ENCODE data around the gene CMKLR1.

DNA sequence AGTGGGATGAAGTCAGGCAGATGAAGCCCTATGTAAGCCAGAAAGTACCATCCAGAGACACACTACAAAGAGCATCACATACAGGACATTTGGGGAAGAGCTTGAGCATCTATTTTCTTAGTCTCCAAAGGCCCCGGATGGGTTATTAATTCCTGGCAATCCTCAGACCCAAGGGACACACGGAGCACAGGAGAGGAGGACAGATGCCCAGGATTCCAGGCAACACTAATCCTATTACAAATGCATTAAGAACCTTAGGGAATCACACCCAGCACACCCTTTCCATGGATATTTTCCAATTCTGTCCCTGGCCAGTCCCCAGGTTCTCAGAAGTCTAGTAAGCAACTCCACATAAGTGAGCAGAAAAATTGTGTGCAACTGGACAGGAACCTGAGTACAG is 65.9 kb downstream of the CMKLR1 start:
- TF ChIP-seq, protein P1, sequence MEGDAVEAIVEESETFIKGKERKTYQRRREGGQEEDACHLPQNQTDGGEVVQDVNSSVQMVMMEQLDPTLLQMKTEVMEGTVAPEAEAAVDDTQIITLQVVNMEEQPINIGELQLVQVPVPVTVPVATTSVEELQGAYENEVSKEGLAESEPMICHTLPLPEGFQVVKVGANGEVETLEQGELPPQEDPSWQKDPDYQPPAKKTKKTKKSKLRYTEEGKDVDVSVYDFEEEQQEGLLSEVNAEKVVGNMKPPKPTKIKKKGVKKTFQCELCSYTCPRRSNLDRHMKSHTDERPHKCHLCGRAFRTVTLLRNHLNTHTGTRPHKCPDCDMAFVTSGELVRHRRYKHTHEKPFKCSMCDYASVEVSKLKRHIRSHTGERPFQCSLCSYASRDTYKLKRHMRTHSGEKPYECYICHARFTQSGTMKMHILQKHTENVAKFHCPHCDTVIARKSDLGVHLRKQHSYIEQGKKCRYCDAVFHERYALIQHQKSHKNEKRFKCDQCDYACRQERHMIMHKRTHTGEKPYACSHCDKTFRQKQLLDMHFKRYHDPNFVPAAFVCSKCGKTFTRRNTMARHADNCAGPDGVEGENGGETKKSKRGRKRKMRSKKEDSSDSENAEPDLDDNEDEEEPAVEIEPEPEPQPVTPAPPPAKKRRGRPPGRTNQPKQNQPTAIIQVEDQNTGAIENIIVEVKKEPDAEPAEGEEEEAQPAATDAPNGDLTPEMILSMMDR (IDR thresholded peaks at IDR 0.05 in 2 of 3, conservative IDR thresholded peaks at IDR 0.05 in 1 of 3; ENCODE audit: borderline replicate concordance in 1 of 3, insufficient read depth in 1 of 3, low read depth in 2 of 3, low read length in 2 of 3) = no peak
- no peak for TF ChIP-seq EZH2 (IDR thresholded peaks at IDR 0.05)
- no peak for TF ChIP-seq EZH2phosphoT487 (IDR thresholded peaks at IDR 0.05; ENCODE audit: borderline replicate concordance)
- no peak for TF ChIP-seq POLR2AphosphoS5 (IDR thresholded peaks at IDR 0.05; ENCODE audit: low read depth, low read length)
- TF ChIP-seq, protein P2, sequence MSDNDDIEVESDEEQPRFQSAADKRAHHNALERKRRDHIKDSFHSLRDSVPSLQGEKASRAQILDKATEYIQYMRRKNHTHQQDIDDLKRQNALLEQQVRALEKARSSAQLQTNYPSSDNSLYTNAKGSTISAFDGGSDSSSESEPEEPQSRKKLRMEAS (IDR thresholded peaks at IDR 0.05) = no peak
- no peak for TF ChIP-seq YY1 (IDR thresholded peaks at IDR 0.05; ENCODE audit: extremely low read depth, insufficient replicate concordance, low read depth, low read length)
- TF ChIP-seq, protein P3, sequence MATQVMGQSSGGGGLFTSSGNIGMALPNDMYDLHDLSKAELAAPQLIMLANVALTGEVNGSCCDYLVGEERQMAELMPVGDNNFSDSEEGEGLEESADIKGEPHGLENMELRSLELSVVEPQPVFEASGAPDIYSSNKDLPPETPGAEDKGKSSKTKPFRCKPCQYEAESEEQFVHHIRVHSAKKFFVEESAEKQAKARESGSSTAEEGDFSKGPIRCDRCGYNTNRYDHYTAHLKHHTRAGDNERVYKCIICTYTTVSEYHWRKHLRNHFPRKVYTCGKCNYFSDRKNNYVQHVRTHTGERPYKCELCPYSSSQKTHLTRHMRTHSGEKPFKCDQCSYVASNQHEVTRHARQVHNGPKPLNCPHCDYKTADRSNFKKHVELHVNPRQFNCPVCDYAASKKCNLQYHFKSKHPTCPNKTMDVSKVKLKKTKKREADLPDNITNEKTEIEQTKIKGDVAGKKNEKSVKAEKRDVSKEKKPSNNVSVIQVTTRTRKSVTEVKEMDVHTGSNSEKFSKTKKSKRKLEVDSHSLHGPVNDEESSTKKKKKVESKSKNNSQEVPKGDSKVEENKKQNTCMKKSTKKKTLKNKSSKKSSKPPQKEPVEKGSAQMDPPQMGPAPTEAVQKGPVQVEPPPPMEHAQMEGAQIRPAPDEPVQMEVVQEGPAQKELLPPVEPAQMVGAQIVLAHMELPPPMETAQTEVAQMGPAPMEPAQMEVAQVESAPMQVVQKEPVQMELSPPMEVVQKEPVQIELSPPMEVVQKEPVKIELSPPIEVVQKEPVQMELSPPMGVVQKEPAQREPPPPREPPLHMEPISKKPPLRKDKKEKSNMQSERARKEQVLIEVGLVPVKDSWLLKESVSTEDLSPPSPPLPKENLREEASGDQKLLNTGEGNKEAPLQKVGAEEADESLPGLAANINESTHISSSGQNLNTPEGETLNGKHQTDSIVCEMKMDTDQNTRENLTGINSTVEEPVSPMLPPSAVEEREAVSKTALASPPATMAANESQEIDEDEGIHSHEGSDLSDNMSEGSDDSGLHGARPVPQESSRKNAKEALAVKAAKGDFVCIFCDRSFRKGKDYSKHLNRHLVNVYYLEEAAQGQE (IDR thresholded peaks at IDR 0.05; ENCODE audit: low read depth) = no peak
- TF ChIP-seq JUND (IDR thresholded peaks at IDR 0.05) = no peak
- no peak for TF ChIP-seq CEBPB (IDR thresholded peaks at IDR 0.05; ENCODE audit: low read depth)
- no peak for TF ChIP-seq FOSL1 (IDR thresholded peaks at IDR 0.05; ENCODE audit: low read depth)
